Mesenchymal stem cell (in vitro differentiated cells and primary cell): ENCODE measurements around the gene DRD2.

Experiments used
- DNase-seq: peaks from one replicate; pipeline ENCODE4 v3.0.0-alpha.2; 2013
- H2AFZ ChIP-seq: one replicate; pipeline ENCODE4 v1.6.1; 2013; ENCODE audit warnings: low read depth, mild to moderate bottlenecking, control low read depth, inconsistent platforms, low read length, moderate library complexity
- H2AK5ac ChIP-seq: 2 replicates; pipeline ENCODE4 v1.6.1; 2013; ENCODE audit warnings: low read length, moderate library complexity, mild to moderate bottlenecking, inconsistent platforms; ENCODE audit not compliant: severe bottlenecking
- H2BK120ac ChIP-seq: one replicate; pipeline ENCODE4 v1.6.1; 2013; ENCODE audit warnings: low read depth, mild to moderate bottlenecking, inconsistent platforms, low read length, moderate library complexity
- H2BK12ac ChIP-seq, 2 experiments: one replicate each; pipeline ENCODE4 v1.6.1; 2013; ENCODE audit warnings: inconsistent platforms in 2 of 2, low read length in 2 of 2, mild to moderate bottlenecking in 2 of 2, moderate library complexity in 2 of 2, control low read depth in 1 of 2
- H2BK15ac ChIP-seq: one replicate; pipeline ENCODE4 v1.6.1; 2013; ENCODE audit warnings: mild to moderate bottlenecking, low read depth, inconsistent platforms; ENCODE audit not compliant: poor library complexity, severe bottlenecking
- H2BK5ac ChIP-seq: 2 replicates; pipeline ENCODE4 v1.6.1; 2013; ENCODE audit warnings: low read depth, mild to moderate bottlenecking, low read length, control low read depth, inconsistent platforms; ENCODE audit not compliant: poor library complexity, severe bottlenecking
- H3K14ac ChIP-seq, 2 experiments: one replicate each; pipeline ENCODE4 v1.6.1; 2013; ENCODE audit warnings: inconsistent platforms in 2 of 2, low read length in 2 of 2, control low read depth in 1 of 2, mild to moderate bottlenecking in 1 of 2, moderate library complexity in 1 of 2
- H3K18ac ChIP-seq, 2 experiments: one replicate each; pipeline ENCODE4 v1.6.1; 2013; ENCODE audit warnings: inconsistent platforms in 2 of 2, low read length in 2 of 2, control low read depth in 1 of 2, low read depth in 1 of 2, mild to moderate bottlenecking in 1 of 2
- H3K23ac ChIP-seq, 2 experiments: one replicate each; pipeline ENCODE4 v1.6.1; 2013; ENCODE audit warnings: inconsistent platforms in 2 of 2, low read length in 2 of 2, mild to moderate bottlenecking in 2 of 2, moderate library complexity in 2 of 2, control low read depth in 1 of 2
- H3K27ac ChIP-seq: 2 replicates; pipeline ENCODE4 v1.5.1; 2013; ENCODE audit warnings: mild to moderate bottlenecking, moderate library complexity, low read length, control low read depth, inconsistent platforms; ENCODE audit not compliant: poor library complexity, severe bottlenecking
- H3K27me3 ChIP-seq, 2 experiments: 2 replicates each; pipeline versions ENCODE4 v1.6.1 to v1.7.0; 2013; ENCODE audit warnings: low read length in 2 of 2, mild to moderate bottlenecking in 2 of 2, moderate library complexity in 2 of 2, control low read depth in 1 of 2, inconsistent platforms in 1 of 2; ENCODE audit not compliant: control insufficient read depth in 1 of 2, insufficient read depth in 1 of 2
- H3K36me3 ChIP-seq, 2 experiments: 2 replicates each; pipeline versions ENCODE4 v1.6.1 to v1.7.0; 2013; ENCODE audit warnings: low read length in 2 of 2, control low read depth in 1 of 2, inconsistent platforms in 1 of 2, low read depth in 1 of 2, mild to moderate bottlenecking in 1 of 2; ENCODE audit not compliant: insufficient read depth in 2 of 2, control insufficient read depth in 1 of 2
- H3K4ac ChIP-seq, 2 experiments: one replicate each; pipeline ENCODE4 v1.6.1; 2013; ENCODE audit warnings: inconsistent platforms in 2 of 2, low read length in 2 of 2, mild to moderate bottlenecking in 2 of 2, moderate library complexity in 2 of 2, control low read depth in 1 of 2, low read depth in 1 of 2
- H3K4me1 ChIP-seq: 2 replicates; pipeline ENCODE4 v1.6.1; 2013; ENCODE audit warnings: low read depth, low read length, control low read depth; ENCODE audit not compliant: control insufficient read depth, insufficient read depth
- H3K4me2 ChIP-seq: 2 replicates; pipeline ENCODE4 v1.6.1; 2013; ENCODE audit warnings: low read length, mild to moderate bottlenecking, inconsistent platforms; ENCODE audit not compliant: poor library complexity, severe bottlenecking
- H3K4me3 ChIP-seq, 2 experiments: 2 replicates each; pipeline versions ENCODE4 v1.5.1 to v1.7.0; 2013; ENCODE audit warnings: low read length in 2 of 2, mild to moderate bottlenecking in 2 of 2, control low read depth in 1 of 2, low read depth in 1 of 2; ENCODE audit not compliant: insufficient read depth in 1 of 2
- H3K79me1 ChIP-seq: replicated peaks from 2 replicates; pipeline ENCODE4 v1.6.1; 2013; ENCODE audit warnings: mild to moderate bottlenecking, control low read depth, low read length, inconsistent platforms; ENCODE audit not compliant: poor library complexity, severe bottlenecking
- H3K9ac ChIP-seq: 2 replicates; pipeline ENCODE4 v1.7.0; 2013; ENCODE audit warnings: mild to moderate bottlenecking, low read length, moderate library complexity
- H3K9me3 ChIP-seq: 2 replicates; pipeline ENCODE4 v1.7.0; 2013; ENCODE audit warnings: mild to moderate bottlenecking, low read length; ENCODE audit not compliant: control insufficient read depth
- H4K8ac ChIP-seq: one replicate; pipeline ENCODE4 v1.6.1; 2013; ENCODE audit warnings: inconsistent platforms, mild to moderate bottlenecking, low read length, moderate library complexity
- H4K91ac ChIP-seq: one replicate; pipeline ENCODE4 v1.6.1; 2013; ENCODE audit warnings: mild to moderate bottlenecking, low read length, inconsistent platforms
- WGBS: methylation state at CpG from one replicate; pipeline ENCODE4 v1.1.7; 2013; ENCODE audit warnings: mixed read lengths; 5-methylcytosine and 5-hydroxymethylcytosine counted together

Gene DRD2

GRCh38 chr11:113392236-113392921 is 82.8 kb downstream of the DRD2 start:
- Histone ChIP-seq H3K9me3 (no peaks in the 10 kb centered on the region), H3K14ac (no peak overlapping the region), H3K23ac (no peak overlapping the region), H3K27ac (no peak overlapping the region), H3K79me1 (no peaks in the 10 kb centered on the region), H3K36me3 (no peaks in the 10 kb centered on the region), H2BK5ac (no peak overlapping the region), H2AK5ac (no peak overlapping the region), H2BK15ac (no peak overlapping the region), H4K91ac (no peak overlapping the region), H3K4me3 (no peak overlapping the region), H3K18ac (no peak overlapping the region), H3K9ac (no peak overlapping the region), H3K4me1 (peaks cover 7% of the 10 kb centered on the region), H2AFZ (no peak overlapping the region), H4K8ac (no peak overlapping the region), H2BK12ac (no peak overlapping the region), H2BK120ac (no peak overlapping the region), H3K4ac (no peak overlapping the region), H3K27me3 (peaks cover 35 to 48% of the 10 kb centered on the region in 2 experiments), H3K4me2 (no peak overlapping the region)
- no peak for DNase-seq
- WGBS = 93% methylated on average over 3 of the region's 3 CpGs

- no peak overlapping the region for H2BK15ac ChIP-seq
- 18% methylated on average over 3 of the region's 3 CpGs for WGBS
- no peak overlapping the region for H3K4ac ChIP-seq
- no peak overlapping the region for H3K14ac ChIP-seq
- no peak overlapping the region for H3K23ac ChIP-seq
- no peak overlapping the region for H3K18ac ChIP-seq
- no peak overlapping the region for H3K9ac ChIP-seq
- no peak overlapping the region for H2AK5ac ChIP-seq
- H3K27me3 ChIP-seq = peaks cover 45 to 59% of the 10 kb centered on the region in 2 experiments
- H3K4me1 ChIP-seq = peaks cover 9% of the 10 kb centered on the region
- no peak overlapping the region for H2BK120ac ChIP-seq
- no peak overlapping the region for H4K8ac ChIP-seq
- H3K27ac ChIP-seq = no peak overlapping the region
- no peaks in the 10 kb centered on the region for H3K36me3 ChIP-seq
- no peak overlapping the region for H2BK12ac ChIP-seq
- no peak overlapping the region for H3K4me3 ChIP-seq
- DNase-seq = no peak
- no peak overlapping the region for H2BK5ac ChIP-seq
- no peaks in the 10 kb centered on the region for H3K9me3 ChIP-seq
- no peak overlapping the region for H2AFZ ChIP-seq
- H4K91ac ChIP-seq = no peak overlapping the region
- no peaks in the 10 kb centered on the region for H3K79me1 ChIP-seq
- no peak overlapping the region for H3K4me2 ChIP-seq
Measured at GRCh38 chr11:113389272-113389671, 85.9 kb downstream of the DRD2 start.

- no peak for DNase-seq
- H3K9me3 ChIP-seq = no peaks in the 10 kb centered on the region
- WGBS = 14% methylated on average over 44 of the region's 46 CpGs
Measured at GRCh38 chr11:113387605-113388211, 87.5 kb downstream of the DRD2 start, which contains the start of gene ANKK1. Gene ANKK1, plus strand, starts transcription at chr11:113387779. Its CDS starts 106 bp downstream, at chr11:113387885.

GRCh38 chr11:113386866-113387265 is 88.3 kb downstream of the DRD2 start:
- Histone ChIP-seq H3K14ac (peak overlapping the region in 1 of 2 experiments; percentile 51), H3K4me1 (peaks cover 9% of the 10 kb centered on the region), H3K27ac (no peak overlapping the region), H4K91ac (no peak overlapping the region), H2AK5ac (no peak overlapping the region), H3K4me2 (no peak overlapping the region), H3K79me1 (no peaks in the 10 kb centered on the region), H2AFZ (no peak overlapping the region), H2BK15ac (no peak overlapping the region), H3K18ac (no peak overlapping the region), H3K9ac (no peak overlapping the region), H3K9me3 (no peaks in the 10 kb centered on the region), H2BK12ac (no peak overlapping the region), H3K36me3 (no peaks in the 10 kb centered on the region), H3K4me3 (no peak overlapping the region), H3K23ac (no peak overlapping the region), H2BK5ac (no peak overlapping the region), H3K4ac (no peak overlapping the region), H3K27me3 (peaks cover 36 to 52% of the 10 kb centered on the region in 2 experiments), H2BK120ac (no peak overlapping the region), H4K8ac (no peak overlapping the region)
- no peak for DNase-seq
- 89% methylated on average over 6 of the region's 6 CpGs for WGBS

More at GRCh38 chr11:113387605-113388211, 87.5 kb downstream of the DRD2 start, which contains the start of gene ANKK1:
- no peak within 1 kb of the TSS for H2AK5ac ChIP-seq
- H2BK12ac ChIP-seq = peak within 1 kb of the TSS; percentile 54 to 56
- peak within 1 kb of the TSS in 1 of 2 experiments; percentile 83 for H3K23ac ChIP-seq
- no peak within 1 kb of the TSS for H3K9ac ChIP-seq
- peak within 1 kb of the TSS; percentile 63 for H4K8ac ChIP-seq
- H3K4me2 ChIP-seq = peak within 1 kb of the TSS; percentile 20
- H2BK15ac ChIP-seq = no peak within 1 kb of the TSS
- no peak within 1 kb of the TSS for H3K27ac ChIP-seq
- peak within 1 kb of the TSS; percentile 60 for H2AFZ ChIP-seq
- peak within 1 kb of the TSS; percentile 72 for H4K91ac ChIP-seq
- H3K79me1 ChIP-seq = no peaks in the 10 kb centered on the region
- no peak within 1 kb of the TSS for H2BK5ac ChIP-seq
- H3K4me1 ChIP-seq = peaks cover 9% of the 10 kb centered on the region
- H3K4me3 ChIP-seq = no peak within 1 kb of the TSS
- H3K14ac ChIP-seq = peak within 1 kb of the TSS in 1 of 2 experiments; percentile 51
- H3K36me3 ChIP-seq = no peaks in the 10 kb centered on the region
- peak within 1 kb of the TSS; percentile 30 for H2BK120ac ChIP-seq
- H3K18ac ChIP-seq = peak within 1 kb of the TSS in 1 of 2 experiments; percentile 59
- H3K4ac ChIP-seq = no peak within 1 kb of the TSS
- peaks cover 36 to 51% of the 10 kb centered on the region in 2 experiments for H3K27me3 ChIP-seq
